GM21423 (cell line): ENCODE results near the gene PFDN4.

Experiments used
- ATAC-seq: cut with Tn5 transposase; IDR thresholded peaks from one replicate; pipeline ENCODE4 v1.9.1; 2021; ENCODE audit warnings: mild to moderate bottlenecking, moderate library complexity; ENCODE audit not compliant: unreplicated experiment

Gene PFDN4

GRCh38 chr20:54266844-54267243 is 59.0 kb downstream of the PFDN4 start:
- ATAC-seq: no peak

GRCh38 chr20:54267483-54268003 is 59.7 kb downstream of the PFDN4 start:
- ATAC-seq: no peak

DNA sequence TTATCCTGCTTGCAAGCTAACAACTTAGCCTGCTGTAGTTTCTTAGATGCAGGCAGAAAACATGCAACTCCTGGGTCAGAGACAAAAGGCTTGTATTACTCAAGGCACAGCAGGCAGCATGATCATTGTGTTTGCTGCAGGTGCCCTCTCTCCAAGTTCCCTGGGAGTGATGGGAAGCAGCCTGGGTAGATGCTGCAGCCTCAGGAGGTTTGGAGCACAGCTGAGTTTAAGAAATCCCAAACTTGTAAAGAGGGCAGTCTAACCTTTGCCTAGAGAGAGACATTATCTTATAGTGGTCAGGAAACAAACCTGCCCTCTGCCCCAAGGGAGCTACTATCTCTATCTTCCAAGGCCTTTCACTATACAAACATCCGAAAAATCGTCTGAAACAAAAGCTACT is 61.1 kb downstream of the PFDN4 start:
- ATAC-seq: no peak
